ENCODE results near the gene MRGPRE.

Gene MRGPRE

DNA sequence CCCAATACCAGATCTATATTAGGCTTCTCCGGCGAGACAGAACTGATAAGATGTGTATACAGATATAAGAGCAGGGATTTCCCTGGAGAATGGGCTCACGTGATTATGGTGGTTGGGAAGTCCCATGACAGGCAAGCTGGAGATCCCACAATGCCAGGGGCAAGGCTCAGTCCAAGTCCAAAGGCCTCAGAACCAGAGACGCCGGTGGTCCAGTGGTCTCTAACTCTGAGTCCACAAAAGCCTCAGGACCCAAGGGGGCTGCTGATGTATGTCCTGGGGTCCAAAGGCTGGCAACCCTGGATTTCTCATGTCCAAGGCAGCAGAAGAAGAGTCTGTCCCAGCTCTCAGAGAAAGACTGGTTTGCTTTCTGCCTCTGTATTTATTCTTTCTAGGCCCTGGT, 51.3 kb downstream of the MRGPRE start:
- no peak overlapping the region for H3K27ac ChIP-seq (replicated peaks)
- TF ChIP-seq, protein P1, sequence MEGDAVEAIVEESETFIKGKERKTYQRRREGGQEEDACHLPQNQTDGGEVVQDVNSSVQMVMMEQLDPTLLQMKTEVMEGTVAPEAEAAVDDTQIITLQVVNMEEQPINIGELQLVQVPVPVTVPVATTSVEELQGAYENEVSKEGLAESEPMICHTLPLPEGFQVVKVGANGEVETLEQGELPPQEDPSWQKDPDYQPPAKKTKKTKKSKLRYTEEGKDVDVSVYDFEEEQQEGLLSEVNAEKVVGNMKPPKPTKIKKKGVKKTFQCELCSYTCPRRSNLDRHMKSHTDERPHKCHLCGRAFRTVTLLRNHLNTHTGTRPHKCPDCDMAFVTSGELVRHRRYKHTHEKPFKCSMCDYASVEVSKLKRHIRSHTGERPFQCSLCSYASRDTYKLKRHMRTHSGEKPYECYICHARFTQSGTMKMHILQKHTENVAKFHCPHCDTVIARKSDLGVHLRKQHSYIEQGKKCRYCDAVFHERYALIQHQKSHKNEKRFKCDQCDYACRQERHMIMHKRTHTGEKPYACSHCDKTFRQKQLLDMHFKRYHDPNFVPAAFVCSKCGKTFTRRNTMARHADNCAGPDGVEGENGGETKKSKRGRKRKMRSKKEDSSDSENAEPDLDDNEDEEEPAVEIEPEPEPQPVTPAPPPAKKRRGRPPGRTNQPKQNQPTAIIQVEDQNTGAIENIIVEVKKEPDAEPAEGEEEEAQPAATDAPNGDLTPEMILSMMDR (IDR thresholded peaks at IDR 0.05; ENCODE audit: insufficient read depth, low read length): no peak
- TF ChIP-seq, protein P2, sequence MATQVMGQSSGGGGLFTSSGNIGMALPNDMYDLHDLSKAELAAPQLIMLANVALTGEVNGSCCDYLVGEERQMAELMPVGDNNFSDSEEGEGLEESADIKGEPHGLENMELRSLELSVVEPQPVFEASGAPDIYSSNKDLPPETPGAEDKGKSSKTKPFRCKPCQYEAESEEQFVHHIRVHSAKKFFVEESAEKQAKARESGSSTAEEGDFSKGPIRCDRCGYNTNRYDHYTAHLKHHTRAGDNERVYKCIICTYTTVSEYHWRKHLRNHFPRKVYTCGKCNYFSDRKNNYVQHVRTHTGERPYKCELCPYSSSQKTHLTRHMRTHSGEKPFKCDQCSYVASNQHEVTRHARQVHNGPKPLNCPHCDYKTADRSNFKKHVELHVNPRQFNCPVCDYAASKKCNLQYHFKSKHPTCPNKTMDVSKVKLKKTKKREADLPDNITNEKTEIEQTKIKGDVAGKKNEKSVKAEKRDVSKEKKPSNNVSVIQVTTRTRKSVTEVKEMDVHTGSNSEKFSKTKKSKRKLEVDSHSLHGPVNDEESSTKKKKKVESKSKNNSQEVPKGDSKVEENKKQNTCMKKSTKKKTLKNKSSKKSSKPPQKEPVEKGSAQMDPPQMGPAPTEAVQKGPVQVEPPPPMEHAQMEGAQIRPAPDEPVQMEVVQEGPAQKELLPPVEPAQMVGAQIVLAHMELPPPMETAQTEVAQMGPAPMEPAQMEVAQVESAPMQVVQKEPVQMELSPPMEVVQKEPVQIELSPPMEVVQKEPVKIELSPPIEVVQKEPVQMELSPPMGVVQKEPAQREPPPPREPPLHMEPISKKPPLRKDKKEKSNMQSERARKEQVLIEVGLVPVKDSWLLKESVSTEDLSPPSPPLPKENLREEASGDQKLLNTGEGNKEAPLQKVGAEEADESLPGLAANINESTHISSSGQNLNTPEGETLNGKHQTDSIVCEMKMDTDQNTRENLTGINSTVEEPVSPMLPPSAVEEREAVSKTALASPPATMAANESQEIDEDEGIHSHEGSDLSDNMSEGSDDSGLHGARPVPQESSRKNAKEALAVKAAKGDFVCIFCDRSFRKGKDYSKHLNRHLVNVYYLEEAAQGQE (IDR thresholded peaks at IDR 0.05; ENCODE audit: insufficient replicate concordance, low read depth): no peak
- no peak for TF ChIP-seq SPI1 (IDR thresholded peaks at IDR 0.05; ENCODE audit: borderline replicate concordance, low read depth)
- H3K4me3 ChIP-seq (replicated peaks; ENCODE audit: insufficient read depth, low read length): no peak overlapping the region
- no peaks in the 10 kb centered on the region for H3K27me3 ChIP-seq (ENCODE audit: insufficient read depth, poor library complexity, severe bottlenecking)
- no peak for DNase-seq (ENCODE audit: low read depth in 1 of 2, low spot score in 1 of 2)

DNA sequence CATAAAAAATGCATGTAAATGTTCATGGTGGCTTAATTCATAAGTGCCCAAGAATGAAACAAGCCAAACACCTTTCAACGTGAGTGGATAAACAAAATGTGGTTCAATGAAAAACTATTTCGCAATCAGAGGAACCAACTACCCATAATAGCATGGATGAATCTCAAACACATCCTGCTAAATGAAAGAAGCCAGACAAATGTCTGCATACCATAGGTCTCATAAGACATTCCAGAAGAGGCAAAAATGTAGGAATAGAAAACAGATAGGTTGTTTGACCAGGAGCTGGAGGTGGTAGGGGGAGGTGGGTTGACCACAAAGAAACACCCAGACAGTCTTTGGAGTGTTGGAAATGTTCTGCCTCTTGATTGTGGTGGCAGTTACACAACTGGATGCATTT, 53.9 kb downstream of the MRGPRE start:
- no peak for DNase-seq (ENCODE audit: low read depth in 1 of 2, low spot score in 1 of 2)
- Histone ChIP-seq H3K27ac (replicated peaks) (no peak overlapping the region), H3K27me3 (ENCODE audit: insufficient read depth, poor library complexity, severe bottlenecking) (no peaks in the 10 kb centered on the region), H3K4me3 (replicated peaks; ENCODE audit: insufficient read depth, low read length) (no peak overlapping the region)
- TF ChIP-seq SPI1 (IDR thresholded peaks at IDR 0.05; ENCODE audit: borderline replicate concordance, low read depth) (no peak), GABPA (IDR thresholded peaks at IDR 0.05; ENCODE audit: low read depth) (no peak), POLR2AphosphoS5 (IDR thresholded peaks at IDR 0.05; ENCODE audit: low read depth) (no peak)
- TF ChIP-seq, protein P1 (IDR thresholded peaks at IDR 0.05; ENCODE audit: insufficient read depth, low read length): no peak
- TF ChIP-seq, protein P2 (IDR thresholded peaks at IDR 0.05; ENCODE audit: insufficient replicate concordance, low read depth): no peak

DNA sequence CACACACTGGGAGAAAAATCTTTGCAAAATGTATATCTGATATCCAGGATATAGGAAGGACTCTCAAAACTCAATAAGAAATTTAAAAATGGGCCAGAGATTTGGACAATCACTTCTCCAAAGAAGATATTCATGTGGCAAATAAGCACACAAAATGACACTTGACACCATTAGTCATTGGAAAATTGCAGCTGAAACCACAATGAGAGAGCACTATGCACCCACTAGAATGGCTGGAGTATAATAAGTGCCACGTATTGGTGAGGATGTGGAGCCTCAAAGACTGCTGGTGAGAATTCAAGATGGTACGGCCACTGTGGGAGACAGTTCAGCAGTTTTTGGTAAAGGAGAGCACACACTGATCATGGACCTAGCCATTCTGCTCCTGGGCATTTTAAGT, 54.3 kb downstream of the MRGPRE start:
- no peak overlapping the region for H3K27ac ChIP-seq (replicated peaks)
- no peak overlapping the region for H3K4me3 ChIP-seq (replicated peaks; ENCODE audit: insufficient read depth, low read length)
- no peak for DNase-seq (ENCODE audit: low read depth in 1 of 2, low spot score in 1 of 2)
- H3K27me3 ChIP-seq (ENCODE audit: insufficient read depth, poor library complexity, severe bottlenecking): no peaks in the 10 kb centered on the region
- no peak for TF ChIP-seq GABPA (IDR thresholded peaks at IDR 0.05; ENCODE audit: low read depth)
- TF ChIP-seq, protein P2 (IDR thresholded peaks at IDR 0.05; ENCODE audit: insufficient replicate concordance, low read depth): no peak
- TF ChIP-seq POLR2AphosphoS5 (IDR thresholded peaks at IDR 0.05; ENCODE audit: low read depth): no peak
- TF ChIP-seq SPI1 (IDR thresholded peaks at IDR 0.05; ENCODE audit: borderline replicate concordance, low read depth): no peak
- TF ChIP-seq, protein P1 (IDR thresholded peaks at IDR 0.05; ENCODE audit: insufficient read depth, low read length): no peak
